GM19035 (cell line): ENCODE results near the gene AGO1.

Experiments used
- ATAC-seq: cut with Tn5 transposase; IDR thresholded peaks from one replicate; pipeline ENCODE4 v1.9.1; 2021; ENCODE audit not compliant: unreplicated experiment

Gene AGO1

GRCh38 chr1:35882945-35883634, at the start of gene AGO1:
TSS of gene AGO1 (plus strand) at chr1:35883209. CDS start at chr1:35883422, 213 bp downstream.
- peak; percentile 87 for ATAC-seq

- ATAC-seq, result no peak
These were observed 49.6 kb upstream of the AGO1 start for GRCh38 chr1:35833395-35833794.

GRCh38 chr1:35834218-35834617, 48.8 kb upstream of the AGO1 start:
- ATAC-seq, result no peak

GRCh38 chr1:35835398-35835797, 47.6 kb upstream of the AGO1 start:
- ATAC-seq, result no peak

DNA sequence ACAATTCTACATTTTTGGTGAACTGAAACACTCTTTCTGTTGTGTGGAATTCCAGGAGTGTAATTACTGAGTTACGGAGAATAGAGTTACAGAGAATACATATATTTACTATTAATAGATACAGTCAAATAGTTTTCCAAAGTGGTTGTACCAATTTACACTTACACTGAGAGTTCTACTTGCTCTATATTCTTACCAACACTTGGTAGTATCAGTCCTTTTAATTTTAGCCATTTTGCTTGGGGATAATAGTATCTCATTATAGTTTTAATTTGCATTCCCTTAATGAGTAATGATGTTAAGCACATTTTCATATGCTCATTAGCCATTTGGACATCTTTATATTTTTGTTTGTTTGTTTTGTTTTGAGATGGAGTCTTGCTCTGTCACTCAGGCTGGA, 46.3 kb upstream of the AGO1 start:
- no peak for ATAC-seq

DNA sequence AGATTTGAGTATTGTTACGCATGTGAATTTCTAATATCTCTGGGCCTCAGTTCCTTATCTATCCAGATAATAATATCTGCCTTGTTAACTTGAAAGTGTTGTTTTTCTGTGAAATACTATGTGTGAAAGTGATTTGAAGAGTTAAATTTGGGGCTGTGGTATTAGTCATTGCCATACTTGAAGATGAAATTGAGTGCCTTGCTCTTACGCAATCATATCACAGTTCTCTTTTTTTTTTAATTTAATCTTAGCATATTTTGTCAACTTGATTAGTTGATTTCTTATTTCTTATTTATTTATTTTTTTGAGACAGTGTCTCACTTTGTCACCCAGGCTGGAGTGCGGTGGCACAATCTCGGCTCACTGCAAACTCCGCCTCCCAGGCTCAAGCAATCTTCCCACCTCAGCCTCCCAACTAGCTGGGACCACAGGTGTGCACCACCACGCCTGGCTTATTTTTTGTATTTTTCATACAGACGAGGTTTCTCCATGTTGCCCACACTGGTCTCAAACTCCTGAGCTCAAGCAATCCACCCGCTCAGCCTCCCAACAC, 44.2 kb upstream of the AGO1 start:
- no peak for ATAC-seq

- no peak for ATAC-seq
These were observed 38.2 kb upstream of the AGO1 start for GRCh38 chr1:35844826-35845225.

DNA sequence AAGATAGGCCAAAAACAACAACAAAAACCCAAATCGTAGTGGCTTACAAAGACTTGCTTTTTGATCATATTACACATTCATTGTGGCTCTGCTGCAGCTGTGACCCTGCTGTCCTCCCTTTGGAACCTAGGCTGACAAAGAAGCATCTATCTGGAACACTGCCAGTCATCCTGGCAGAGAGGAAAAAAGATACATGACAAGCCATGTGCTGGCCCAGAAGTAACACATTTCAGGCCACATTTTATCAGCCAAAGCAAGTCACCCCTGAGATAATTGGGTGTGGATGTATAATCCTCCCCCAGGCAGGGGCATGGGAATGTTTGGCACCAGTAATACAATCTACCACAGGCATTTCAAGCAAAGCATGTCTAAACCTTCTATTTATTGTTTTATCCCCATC, 37.2 kb upstream of the AGO1 start:
- ATAC-seq, result no peak

GRCh38 chr1:35847935-35848565, 35.0 kb upstream of the AGO1 start:
- ATAC-seq, result no peak

GRCh38 chr1:35850051-35850450, 33.0 kb upstream of the AGO1 start:
- ATAC-seq, result no peak

- ATAC-seq, result no peak
These were observed 32.3 kb upstream of the AGO1 start for GRCh38 chr1:35850716-35851115.

DNA sequence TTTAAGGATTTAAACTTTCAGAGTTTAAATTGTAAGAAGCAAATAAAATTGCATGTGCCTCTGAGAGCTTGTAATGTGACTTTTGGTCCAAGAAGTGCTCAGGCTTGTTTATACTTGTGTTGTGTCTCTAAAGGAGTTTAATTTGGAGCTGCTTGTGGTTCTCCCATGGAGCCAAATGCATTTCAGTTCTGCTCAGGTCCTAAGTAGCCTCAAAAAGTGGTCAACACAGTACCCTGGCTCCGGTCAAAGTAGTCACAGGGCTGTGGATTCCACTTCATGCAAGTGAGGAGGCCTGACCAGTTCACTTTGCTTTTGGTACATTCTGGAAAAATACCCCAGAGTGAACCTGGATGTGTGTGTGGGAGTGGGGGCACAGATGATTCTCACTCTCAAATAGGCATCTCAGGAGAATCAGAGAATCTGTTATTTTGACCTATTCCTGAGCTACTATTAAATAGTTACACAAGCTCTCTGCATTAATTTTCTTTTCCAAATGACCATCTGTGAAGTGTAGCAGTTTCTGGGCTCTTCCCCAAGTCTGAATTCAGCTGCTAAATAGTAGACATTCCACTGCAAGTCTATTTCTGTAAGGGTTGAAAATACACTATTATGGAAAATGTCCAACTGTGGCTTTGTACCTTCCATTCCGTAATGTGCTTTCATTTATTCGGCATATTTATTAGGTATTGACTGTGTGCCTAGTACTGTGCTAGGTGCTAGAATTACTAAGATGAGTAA, 31.7 kb upstream of the AGO1 start:
- ATAC-seq, result no peak

- no peak for ATAC-seq
These were observed 30.8 kb upstream of the AGO1 start for GRCh38 chr1:35852241-35852640.

GRCh38 chr1:35854989-35855700, 27.9 kb upstream of the AGO1 start:
- ATAC-seq, result no peak

- ATAC-seq, result no peak
These were observed 26.0 kb upstream of the AGO1 start for GRCh38 chr1:35856964-35857363.

- no peak for ATAC-seq
These were observed 25.2 kb upstream of the AGO1 start for GRCh38 chr1:35857830-35858229.

DNA sequence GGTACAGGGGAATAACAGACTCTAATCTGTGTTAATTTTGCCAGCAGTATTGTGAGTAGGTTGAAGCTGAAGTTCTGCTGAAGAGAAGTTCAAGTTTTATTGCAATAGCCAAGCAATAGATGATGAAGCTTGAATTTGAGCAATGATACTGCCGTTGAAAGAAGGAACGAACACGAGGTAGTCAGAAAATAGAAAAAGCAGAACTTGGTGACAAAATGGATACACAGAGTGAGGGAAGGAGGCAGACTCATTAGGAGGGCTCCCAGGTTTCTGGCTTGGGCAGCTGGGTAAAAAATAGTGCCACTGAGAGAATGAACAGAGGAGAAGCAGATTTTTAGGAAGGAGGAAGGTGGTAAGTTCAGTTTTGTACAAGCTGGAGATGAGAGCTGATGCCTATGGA, 22.3 kb upstream of the AGO1 start:
- ATAC-seq, result no peak

GRCh38 chr1:35863136-35863535, 19.9 kb upstream of the AGO1 start:
- ATAC-seq, result no peak

DNA sequence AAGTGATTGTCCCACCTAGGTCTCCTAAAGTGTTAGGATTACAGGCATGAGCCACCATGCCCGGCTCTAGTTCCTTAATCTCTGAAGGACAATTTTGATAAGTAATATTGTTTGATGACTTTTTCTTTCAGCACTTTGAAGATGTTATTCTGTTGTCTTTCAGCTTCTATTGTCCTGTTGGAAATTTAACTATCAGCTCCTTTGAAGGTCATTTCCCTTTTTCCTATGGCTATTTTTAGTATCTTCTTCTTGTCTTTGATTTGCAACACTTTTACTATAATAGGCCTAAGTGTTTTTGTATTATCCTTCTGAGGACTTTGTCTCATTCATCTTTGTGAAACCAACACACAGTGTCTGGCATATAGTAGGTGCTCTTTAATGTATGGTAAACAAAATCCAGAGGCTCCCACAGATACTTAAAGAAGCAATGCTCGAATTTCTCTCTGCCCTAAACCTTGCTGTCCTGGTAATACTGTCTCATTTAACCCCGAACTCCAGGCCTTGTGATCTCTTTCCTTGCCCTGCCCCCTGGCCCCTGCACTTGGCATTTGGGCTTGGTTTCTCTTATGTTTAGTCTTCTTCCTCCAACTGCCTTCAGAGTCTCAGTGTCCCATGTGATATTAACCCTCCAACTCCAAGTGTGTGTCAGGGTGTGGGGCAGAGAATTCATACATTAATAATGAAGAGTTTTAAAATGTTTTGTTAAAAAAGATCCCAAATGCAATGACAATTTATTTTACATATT, 19.0 kb upstream of the AGO1 start:
- no peak for ATAC-seq

GRCh38 chr1:35864813-35865212, 18.2 kb upstream of the AGO1 start:
- no peak for ATAC-seq

DNA sequence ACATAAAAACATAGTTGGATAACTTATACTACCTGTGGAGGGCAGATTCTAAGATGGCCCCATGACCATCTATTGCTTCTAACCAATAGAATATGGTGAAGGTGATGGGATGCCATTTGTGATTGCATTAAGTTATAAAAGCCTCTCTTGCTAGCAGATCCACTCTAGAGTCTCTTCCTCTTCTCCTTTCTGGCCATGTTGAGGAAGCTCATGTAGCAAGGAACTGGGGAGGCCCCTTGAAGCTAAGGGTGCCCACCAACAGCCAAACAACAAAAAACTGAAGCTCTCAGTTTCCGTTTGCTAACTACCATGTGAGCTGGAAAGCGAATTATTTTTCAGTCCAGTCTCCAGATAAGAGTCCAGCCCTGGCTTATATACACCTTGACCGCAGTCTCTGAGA, 16.0 kb upstream of the AGO1 start:
- no peak for ATAC-seq
